Activated gamma-delta T cell treated with anti-CD3 and anti-CD28 coated beads, Interleukin-2, amount 50 U/mL, for 16 hours (primary cell): ENCODE measurements around the gene CHODL.

Source experiments
- DNase-seq: peaks from one replicate; pipeline ENCODE4 v3.0.0-alpha.2; 2020; ENCODE audit warnings: low read depth

Gene CHODL, protein sequence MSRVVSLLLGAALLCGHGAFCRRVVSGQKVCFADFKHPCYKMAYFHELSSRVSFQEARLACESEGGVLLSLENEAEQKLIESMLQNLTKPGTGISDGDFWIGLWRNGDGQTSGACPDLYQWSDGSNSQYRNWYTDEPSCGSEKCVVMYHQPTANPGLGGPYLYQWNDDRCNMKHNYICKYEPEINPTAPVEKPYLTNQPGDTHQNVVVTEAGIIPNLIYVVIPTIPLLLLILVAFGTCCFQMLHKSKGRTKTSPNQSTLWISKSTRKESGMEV

DNA sequence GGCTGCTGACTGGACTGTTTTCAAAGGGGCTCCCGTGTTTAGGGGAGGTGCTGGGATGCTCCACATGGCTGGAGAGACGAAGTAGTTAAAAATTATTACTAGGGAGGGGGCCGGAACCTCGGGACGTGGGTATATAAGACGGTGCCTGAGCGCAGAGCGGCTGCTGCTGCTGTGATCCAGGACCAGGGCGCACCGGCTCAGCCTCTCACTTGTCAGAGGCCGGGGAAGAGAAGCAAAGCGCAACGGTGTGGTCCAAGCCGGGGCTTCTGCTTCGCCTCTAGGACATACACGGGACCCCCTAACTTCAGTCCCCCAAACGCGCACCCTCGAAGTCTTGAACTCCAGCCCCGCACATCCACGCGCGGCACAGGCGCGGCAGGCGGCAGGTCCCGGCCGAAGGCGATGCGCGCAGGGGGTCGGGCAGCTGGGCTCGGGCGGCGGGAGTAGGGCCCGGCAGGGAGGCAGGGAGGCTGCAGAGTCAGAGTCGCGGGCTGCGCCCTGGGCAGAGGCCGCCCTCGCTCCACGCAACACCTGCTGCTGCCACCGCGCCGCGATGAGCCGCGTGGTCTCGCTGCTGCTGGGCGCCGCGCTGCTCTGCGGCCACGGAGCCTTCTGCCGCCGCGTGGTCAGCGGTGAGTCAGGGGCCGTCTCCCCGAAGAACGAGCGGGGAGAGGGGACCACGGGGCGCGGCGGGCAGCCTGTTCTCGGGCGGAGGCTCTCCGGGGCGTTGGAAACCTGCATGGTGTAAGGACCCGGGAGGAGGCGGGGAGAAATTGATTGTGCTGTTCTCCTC, at the start of gene CHODL:
CHODL (plus strand) TSS at position 163 of the 793 bp plus-strand sequence; CDS start at position 554, 391 bp downstream.
- no peak for DNase-seq

DNA sequence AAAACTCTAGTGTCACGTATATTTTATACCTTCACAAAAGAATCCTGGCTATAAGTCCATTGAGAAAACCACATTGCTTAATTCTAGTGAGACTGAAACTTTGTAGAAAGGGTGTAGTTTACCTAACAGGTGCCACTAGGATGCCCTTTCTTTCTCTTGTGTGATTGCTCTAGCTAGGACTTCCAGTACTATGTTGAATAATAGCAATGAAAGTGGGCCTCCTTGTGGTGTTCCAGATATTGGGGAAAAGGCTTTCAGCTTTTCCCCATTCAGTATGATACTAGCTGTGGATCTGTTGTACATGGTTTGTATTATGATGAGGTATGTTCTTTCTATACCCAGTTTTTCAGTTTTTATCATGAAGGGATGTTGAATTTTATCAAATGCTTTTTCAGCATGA, 39.7 kb upstream of the CHODL start:
- DNase-seq = no peak

DNA sequence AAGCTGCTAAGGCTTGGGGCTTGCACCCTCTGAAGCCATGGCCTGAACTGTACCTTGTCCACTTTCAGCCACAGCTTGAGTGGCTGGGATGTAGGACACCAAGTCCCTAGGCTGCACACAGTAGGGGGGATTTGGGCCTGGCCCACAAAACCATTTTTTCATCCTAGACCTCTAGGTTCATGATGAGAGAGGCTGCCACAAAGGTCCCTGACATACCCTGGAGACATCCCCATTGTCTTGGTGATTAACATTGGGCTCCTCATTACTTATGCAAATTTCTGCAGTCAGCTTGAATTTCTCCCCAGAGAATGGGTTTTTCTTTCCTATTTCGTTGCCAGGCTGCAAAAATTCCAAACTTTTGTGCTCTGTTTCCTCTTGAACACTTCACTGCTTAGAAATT, 26.3 kb upstream of the CHODL start:
- DNase-seq = no peak

DNA sequence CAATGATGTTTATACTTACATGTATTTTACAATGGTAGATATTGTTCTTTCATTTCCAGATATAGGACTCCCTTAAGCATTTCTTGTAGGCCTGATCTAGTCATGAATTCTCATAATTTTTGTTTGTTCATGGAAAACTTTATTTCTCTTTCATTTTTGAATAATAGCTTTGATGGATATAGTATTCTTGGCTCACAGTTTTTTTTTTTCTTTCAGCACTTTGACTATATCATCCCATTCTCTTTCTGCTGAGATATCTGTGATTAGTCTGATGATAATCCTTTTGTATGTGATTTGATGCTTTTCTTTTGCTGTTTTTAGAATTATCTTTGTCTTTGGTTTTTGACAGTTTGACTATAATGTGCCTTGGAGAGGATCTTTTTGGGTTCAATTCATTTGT, 24.1 kb upstream of the CHODL start:
- no peak for DNase-seq

DNA sequence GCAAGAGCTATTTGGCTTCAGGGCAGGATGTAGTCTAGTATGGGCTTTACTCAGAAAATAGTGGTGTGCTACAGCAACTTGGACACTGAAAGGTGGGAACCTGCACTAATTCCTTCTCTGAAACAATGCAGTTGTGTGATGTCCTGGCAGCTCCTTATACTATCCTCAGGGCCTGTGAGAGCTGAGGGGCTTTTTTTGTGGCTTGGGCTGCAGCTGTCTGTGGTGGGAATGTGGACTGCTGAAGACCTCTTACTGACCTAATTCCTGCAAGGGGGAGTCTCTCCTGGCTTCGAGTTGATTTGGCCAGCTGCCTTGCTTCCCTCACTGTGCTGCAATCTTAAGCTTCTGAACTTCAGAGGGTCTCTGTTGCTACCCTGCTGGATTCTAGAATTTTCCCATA, 22.3 kb upstream of the CHODL start:
- DNase-seq = no peak

DNA sequence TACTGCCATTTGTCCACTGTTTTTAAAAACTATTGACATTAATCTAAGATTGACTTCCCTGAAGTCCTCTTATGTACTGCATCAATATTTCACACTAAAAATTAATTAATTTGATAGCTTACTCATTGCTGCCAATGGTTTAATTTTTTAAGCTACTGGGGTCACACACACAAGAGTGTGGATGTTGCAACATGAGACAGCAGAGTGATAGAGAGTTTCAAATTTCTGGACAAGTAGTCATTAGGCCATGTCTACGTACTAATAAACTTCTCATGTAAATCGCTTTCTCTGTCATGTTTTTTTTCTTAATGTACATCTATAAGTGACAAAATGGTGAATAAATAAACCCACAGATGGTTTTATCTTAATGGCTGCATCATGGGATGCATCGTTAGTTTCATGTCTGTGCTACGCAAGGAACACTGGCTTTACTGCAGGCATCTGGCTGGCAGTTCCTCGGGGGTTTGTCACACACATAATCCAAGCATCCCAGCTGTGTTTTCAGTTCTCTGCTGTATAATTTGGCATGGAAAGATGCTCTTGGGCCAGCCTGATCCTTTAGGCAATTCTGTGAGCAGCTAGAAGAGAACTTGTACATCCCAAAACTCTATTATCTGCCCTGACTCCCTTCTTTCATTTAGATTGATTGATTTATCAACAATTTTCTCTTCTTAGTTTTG, 16.4 kb upstream of the CHODL start:
- DNase-seq = no peak

DNA sequence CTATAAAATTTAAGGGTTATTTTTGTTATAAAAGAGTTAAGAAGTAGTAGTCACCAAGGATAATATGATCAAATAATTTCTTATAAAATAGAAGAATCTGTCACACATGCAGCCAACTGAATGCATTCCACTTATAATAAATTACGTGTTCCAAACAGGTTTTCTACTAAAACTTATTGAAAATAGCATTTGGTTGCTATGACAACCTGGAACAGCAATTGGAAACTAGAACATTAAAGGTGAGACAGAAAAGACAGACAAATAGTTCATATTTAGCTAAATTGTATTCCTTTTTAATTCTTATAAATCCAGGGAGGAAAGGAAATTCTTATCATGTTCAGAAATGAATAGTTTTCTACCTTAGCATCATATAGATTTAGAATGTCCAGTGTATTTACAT, 9.1 kb upstream of the CHODL start:
- no peak for DNase-seq

DNA sequence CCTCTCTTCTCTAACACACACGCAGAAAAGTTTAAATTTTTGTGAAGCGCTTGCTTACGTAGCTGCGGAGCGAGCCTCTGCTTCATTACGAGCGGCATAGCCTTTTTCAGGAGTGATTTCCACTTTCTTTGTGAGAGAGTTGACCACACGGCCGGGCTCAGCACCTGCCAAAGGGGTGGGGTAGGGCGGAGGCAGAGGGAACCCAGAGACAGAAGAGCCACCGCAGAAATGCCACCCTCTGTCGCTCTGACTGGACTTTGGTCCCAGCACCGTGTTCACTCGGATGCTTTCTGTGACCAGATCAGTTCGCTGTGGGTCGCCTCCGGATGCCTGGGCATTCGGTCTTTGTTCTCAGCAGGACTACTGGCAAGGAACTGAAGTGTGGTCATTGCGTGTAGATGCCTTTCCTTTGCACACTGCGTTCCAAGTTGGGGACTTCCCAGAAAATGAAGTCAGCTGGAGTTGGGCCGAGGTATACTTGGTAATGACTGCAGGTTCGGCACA, 883 bp downstream of the CHODL start:
- no peak for DNase-seq

DNA sequence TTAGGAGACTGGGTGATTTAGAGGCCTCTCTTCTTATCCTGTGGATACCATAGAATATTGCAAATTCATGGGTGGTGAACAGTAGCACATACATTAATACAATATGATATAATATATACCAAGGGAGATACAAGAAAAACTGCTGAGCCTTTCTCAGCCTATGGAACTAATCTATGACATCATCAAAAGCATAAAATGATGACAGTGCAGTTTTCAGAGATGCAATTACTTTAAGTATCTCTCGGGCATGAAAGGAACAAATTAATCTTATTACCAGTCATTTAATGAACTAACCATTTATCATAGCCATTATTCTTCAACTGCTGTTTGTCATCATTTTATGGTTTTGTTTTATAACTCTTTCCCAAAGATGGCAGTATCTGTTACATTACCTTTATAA, 3.5 kb downstream of the CHODL start:
- no peak for DNase-seq

DNA sequence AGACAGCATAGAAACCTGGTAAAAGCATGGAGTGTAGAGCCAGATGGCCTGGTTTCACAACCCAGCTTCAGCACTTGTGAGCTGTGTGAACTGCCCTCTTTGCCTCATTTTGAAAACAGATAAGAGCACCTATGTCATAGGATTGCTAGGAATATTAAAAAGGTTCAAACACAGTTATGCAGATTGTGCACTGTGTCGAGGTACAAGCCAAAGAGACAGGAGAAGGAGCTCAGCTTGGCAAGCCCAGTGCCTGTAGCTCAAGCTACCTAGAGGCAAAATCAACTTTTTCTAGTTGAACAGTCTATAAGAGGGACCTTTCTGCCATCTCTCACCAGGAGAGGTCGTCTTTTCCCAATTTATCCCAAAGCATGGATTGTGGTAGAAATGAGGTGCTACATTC, 5.0 kb downstream of the CHODL start:
- no peak for DNase-seq

DNA sequence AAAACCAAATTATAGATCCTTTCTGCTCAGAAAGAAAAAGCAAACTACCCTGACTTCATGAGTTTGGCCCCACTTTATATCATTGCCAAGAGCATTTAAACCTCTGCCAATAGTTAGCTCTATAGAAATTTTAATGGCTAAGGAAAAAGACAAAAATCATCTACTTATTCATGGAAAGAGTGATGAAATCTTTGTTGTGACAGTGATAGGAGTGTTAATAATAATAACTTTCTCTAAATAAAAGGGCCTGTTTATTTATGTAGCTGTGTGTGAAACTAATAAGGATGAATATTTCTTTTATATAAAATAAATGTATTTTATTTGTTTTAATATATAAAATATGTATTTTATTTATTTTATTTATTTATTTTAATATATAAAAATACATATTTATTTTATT, 6.4 kb downstream of the CHODL start:
- no peak for DNase-seq

DNA sequence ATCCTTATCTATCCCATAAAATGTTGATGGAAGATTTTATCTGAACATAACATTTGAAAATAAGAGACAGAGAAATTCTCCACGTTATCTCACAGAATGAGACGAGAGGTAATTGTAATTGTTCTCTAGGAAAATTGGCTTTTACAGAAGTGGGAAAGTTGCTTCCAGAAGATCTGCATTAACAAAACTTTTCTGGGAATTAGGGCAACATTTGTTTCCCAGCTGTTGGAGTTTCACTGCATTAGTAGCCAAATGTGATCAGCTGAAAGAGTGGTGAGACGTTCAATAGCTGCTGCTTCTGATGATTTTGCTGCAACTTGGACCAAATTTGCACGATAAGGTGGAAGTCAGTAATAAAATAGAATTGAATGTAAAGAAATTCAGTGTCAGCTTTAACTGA, 7.6 kb downstream of the CHODL start:
- no peak for DNase-seq

DNA sequence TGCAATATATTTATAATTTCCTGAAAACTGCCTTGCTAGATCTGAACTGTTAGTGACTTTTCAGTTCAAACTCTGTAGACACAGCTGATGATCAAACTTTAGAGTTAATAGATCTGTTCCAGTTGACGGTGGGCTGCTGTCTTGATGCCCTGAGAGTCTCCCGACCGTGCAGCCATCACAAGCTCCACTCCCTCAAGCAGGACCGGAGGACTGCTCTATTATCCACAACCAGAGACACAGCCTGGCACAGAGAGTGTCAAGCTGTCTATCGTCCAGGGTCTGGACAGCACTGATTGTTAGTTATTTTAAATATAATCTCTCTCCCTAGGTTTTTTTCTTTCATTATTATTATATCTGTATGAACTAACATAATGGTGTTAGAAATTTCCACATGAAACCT, 8.0 kb downstream of the CHODL start:
- no peak for DNase-seq

DNA sequence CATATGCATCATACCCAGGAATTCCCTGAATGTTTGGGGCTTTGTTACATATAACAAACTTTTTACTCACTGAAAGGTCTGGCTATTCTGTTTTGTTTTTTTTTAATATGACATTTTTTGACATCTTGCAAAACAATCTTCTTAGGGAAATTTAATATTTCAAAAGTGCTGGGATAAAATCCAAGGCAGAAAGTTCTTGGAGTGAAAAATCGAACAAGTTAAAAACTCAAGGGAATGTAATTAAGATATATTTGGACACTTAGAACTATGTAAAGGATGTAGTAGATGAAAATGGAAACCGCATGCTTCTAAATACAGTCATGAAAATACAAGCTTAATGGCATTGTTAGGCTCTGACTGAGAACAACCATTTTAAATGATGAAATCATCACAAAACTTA, 8.6 kb downstream of the CHODL start:
- DNase-seq = no peak

DNA sequence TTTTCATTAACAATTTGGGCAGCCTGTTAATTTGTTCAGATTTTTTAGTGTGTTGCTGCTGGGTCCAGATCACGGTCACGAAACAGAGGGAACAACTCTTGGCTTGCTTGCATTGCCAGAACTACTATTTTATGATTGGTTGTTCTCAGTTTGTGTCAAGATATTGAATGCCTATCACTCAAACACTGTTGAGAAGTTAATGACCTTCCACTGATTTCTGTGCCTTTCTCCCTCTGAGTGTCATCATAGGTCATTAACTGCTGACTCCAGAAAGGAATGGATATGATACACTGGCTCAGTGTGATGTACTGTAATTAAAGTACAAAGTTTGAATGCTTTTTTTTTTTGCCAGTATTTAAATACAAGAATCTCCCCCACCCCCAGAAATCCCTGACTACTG, 9.2 kb downstream of the CHODL start:
- DNase-seq = no peak

DNA sequence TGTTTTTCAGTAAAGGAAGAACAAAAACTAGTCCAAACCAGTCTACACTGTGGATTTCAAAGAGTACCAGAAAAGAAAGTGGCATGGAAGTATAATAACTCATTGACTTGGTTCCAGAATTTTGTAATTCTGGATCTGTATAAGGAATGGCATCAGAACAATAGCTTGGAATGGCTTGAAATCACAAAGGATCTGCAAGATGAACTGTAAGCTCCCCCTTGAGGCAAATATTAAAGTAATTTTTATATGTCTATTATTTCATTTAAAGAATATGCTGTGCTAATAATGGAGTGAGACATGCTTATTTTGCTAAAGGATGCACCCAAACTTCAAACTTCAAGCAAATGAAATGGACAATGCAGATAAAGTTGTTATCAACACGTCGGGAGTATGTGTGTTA, 21.3 kb downstream of the CHODL start:
- DNase-seq = no peak

DNA sequence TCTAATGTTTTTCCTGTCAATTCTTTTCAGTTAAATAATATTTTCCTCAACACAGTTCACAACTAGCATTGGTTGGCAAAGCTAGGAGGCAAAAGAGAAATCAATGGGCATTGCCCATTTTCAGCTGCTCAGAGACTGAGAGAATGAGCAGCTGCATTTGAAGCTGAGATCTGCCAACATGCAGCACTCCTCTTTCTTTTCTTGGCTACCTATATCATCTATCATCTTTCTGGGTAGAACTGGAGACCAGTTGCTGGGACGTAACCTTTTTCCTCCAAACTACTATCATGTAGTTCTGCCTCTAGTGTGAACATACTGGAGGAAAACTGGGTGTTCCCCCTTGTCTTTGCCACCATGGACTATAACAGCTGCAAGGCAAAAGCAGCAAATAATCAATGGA, 22.9 kb downstream of the CHODL start:
- no peak for DNase-seq

DNA sequence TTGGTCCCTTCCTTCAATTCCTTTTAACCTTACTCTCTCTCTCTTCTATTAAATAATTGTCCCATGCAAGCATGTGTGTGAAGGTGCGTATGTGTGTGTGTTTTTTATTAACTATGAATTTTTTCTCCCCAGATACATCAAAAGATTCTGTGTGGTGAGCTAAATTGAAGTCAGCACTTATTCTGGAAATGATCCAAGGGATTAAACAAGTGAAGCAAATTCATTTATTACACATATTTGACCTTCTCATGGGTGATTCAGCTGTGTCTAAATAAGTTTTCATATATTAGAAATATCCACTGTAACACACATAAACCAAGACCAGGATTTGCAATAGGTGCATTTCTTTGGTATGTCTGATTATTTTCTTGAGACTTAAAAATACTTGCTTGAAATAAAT, 24.3 kb downstream of the CHODL start:
- no peak for DNase-seq

DNA sequence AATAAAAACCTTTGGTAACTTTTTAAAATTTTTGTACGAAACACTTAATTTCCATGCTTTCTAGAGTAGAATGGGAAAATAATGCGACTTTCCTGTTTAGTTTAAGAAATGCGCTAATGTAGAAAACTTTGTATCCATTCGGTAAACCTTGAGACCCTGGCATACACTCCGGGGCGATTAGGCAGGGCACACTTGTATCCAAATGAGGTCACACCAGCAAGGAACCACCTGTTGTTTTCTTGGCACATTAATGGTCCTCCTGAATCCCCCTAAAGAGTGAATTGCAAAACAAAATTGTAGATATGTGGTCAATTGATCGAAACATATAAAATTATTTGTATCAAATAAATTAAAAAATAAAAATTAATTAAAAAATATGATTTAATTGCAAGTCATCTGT, 25.2 kb downstream of the CHODL start:
- no peak for DNase-seq

DNA sequence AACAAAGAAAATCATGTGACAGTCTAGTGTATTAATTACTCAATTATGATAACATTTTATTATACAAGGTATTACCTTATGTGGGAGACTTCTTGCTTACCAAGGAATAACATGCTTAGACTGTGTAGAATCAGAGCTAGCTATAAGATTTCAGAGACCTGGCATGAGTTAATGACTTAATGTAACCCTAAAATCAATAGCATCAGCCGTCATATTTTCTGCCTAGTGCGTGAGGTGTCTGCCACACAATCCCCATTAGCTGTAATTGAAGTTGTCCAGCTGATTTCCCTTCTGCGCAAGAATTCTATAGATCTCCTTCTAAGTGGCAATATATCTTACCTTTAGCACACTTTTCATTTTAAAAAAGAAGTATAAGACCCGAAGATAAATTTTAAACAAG, 28.8 kb downstream of the CHODL start:
- DNase-seq = no peak

DNA sequence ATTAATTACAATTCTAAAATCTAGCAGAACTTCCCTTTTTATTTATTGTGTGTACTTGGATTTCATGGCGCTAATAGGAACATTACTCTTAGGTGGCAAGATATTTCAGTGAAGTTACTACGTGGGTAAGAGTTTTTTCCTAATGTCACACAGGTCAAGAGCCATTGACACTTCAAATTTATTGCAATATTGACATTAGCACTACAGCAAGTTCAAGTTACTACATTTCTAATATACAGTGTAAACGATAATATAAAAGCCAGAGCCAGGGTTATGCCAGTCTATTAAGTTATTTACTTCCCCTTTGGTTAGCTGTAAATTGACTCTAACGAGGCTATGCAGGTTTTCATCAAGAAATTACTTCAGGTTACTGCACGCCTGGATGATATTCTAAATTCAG, 29.7 kb downstream of the CHODL start:
- no peak for DNase-seq

DNA sequence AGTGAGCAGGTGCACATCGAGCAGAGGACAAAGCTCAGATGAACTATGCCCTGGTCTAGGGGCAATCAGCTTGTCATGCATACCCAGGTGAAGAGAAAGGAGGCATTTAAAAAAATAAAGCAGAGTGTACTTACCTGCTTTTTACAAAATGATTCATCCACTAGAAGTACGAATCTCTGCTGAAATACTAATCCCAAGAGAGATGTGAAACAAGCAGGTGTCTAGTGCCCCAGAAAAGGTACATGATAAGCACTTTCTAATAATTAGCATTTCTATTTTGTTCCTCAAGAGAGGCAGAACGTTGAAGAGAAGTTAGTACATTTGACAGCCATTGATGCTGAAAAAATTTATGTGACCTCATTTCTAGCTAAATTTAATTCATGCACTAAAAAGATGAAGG, 31.1 kb downstream of the CHODL start:
- DNase-seq = no peak

DNA sequence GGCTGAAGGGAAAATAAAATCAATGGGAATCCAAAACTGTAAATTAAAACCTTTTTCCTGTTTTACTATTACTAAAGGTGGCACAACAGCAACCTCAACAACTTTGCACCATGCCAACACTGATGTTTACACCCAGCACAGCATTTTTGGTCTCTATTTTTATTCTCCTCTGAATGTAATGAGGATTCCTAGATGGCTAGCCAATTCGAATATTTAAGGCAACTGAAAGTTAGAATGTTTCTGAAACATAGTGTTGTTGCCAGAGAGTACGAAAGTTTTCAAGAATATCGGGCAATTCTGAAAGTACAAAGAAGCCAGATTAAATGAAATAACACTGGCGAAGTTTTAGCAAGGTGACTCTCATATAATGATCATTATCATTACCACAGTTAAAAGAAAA, 40.7 kb downstream of the CHODL start:
- DNase-seq = no peak
